GM23338 (cell line): Measurements from ENCODE around the gene FOXP2. TPM values are rescaled to one million over a fixed set of nuclear protein-coding genes. Genes with fewer than 3 reads are reported as not detected.
A peak's percentile ranks its signal among the peaks of the same experiment; 100 is the strongest.

Source experiments
- ATAC-seq: fragments of 200-7000 bp; cut with Tn5 transposase; 3 replicates; pipeline ENCODE4 v1.9.1; 2020
- DNase-seq: peaks from one replicate; pipeline ENCODE4 v3.0.0-alpha.2; 2015; ENCODE audit warnings: low spot score
- H2AFZ ChIP-seq: fragments of 200-600 bp; sonication (generic); 2 replicates; pipeline ENCODE4 v1.8.0; 2016; ENCODE audit warnings: antibody characterized with exemption, mild to moderate bottlenecking, moderate library complexity
- H3F3A ChIP-seq: fragments of 200-600 bp; sonication (generic); replicated peaks from 2 replicates; pipeline ENCODE4 v1.8.0; 2017; ENCODE audit warnings: antibody characterized with exemption, mixed run types, low read depth
- H3K27ac ChIP-seq: fragments of 200-600 bp; sonication (generic); 2 replicates; pipeline ENCODE4 v1.6.1; 2016; ENCODE audit warnings: low read depth
- H3K27me3 ChIP-seq: fragments of 200-600 bp; sonication (generic); 2 replicates; pipeline ENCODE4 v1.8.0; 2016; ENCODE audit warnings: mild to moderate bottlenecking, mixed run types, moderate library complexity; ENCODE audit not compliant: insufficient read depth
- H3K36me3 ChIP-seq: fragments of 200-600 bp; sonication (generic); 2 replicates; pipeline ENCODE4 v1.8.0; 2016; ENCODE audit warnings: mild to moderate bottlenecking; ENCODE audit not compliant: insufficient read depth
- H3K4me1 ChIP-seq: fragments of 200-600 bp; sonication (generic); 2 replicates; pipeline ENCODE4 v1.8.0; 2016; ENCODE audit warnings: mild to moderate bottlenecking, moderate library complexity; ENCODE audit not compliant: insufficient read depth
- H3K4me2 ChIP-seq: fragments of 200-600 bp; sonication (generic); 2 replicates; pipeline ENCODE4 v1.7.1; 2017; ENCODE audit warnings: mixed run types
- H3K4me3 ChIP-seq: fragments of 200-600 bp; sonication (generic); 2 replicates; pipeline ENCODE4 v1.6.1; 2016; ENCODE audit warnings: mixed run types
- H3K79me2 ChIP-seq: fragments of 200-600 bp; sonication (generic); replicated peaks from 2 replicates; pipeline ENCODE4 v1.8.0; 2017; ENCODE audit warnings: mild to moderate bottlenecking; ENCODE audit not compliant: insufficient read depth
- H3K9me2 ChIP-seq: fragments of 200-600 bp; sonication (generic); 2 replicates; pipeline ENCODE4 v1.8.0; 2017; ENCODE audit not compliant: insufficient read depth
- H4K20me1 ChIP-seq: fragments of 200-600 bp; sonication (generic); replicated peaks from 2 replicates; pipeline ENCODE4 v1.8.0; 2017; ENCODE audit warnings: mild to moderate bottlenecking; ENCODE audit not compliant: insufficient read depth
- H3K27ac Mint-ChIP-seq: 2 replicates; pipeline ENCODE4 v1.8.0; 2020; ENCODE audit warnings: inconsistent platforms, mild to moderate bottlenecking, moderate library complexity, mixed read lengths
- H3K27me3 Mint-ChIP-seq: 3 replicates; pipeline ENCODE4 v1.8.0; 2022; ENCODE audit warnings: low read depth, mild to moderate bottlenecking, moderate library complexity, mixed read lengths, inconsistent platforms; ENCODE audit not compliant: insufficient read depth, poor library complexity
- H3K36me3 Mint-ChIP-seq: 3 replicates; pipeline ENCODE4 v1.8.0; 2021; ENCODE audit warnings: low read depth, mild to moderate bottlenecking, inconsistent platforms, moderate library complexity, mixed read lengths
- H3K4me1 Mint-ChIP-seq: 3 replicates; pipeline ENCODE4 v1.8.0; 2020; ENCODE audit warnings: mild to moderate bottlenecking, inconsistent platforms, mixed read lengths
- H3K4me3 Mint-ChIP-seq: 3 replicates; pipeline ENCODE4 v1.8.0; 2021; ENCODE audit warnings: moderate library complexity, mild to moderate bottlenecking, inconsistent platforms, mixed read lengths
- H3K9me3 Mint-ChIP-seq: 3 replicates; pipeline ENCODE4 v1.8.0; 2020; ENCODE audit warnings: moderate library complexity, mild to moderate bottlenecking, inconsistent platforms, mixed read lengths
- CREB1 ChIP-seq: fragments of 250-450 bp; sonication (Bioruptor Pico); IDR thresholded peaks from 2 replicates; pipeline ENCODE4 v1.5.0; 2020; ENCODE audit warnings: low read depth, mild to moderate bottlenecking, moderate library complexity
- CTCF ChIP-seq, 2 experiments: fragments of 200-600 bp in 1 of 2; sonication (generic) in 1 of 2; conservative IDR thresholded peaks; 2 replicates each; pipeline versions ENCODE4 v1.5.1 to v1.6.1; 2016 to 2017; ENCODE audit warnings: antibody characterized with exemption in 2 of 2, low read depth in 2 of 2, mild to moderate bottlenecking in 2 of 2, moderate library complexity in 1 of 2
- ETS1 ChIP-seq: IDR thresholded peaks from 2 replicates; pipeline ENCODE4 v1.6.1; 2016; ENCODE audit warnings: antibody characterized with exemption
- EZH2 ChIP-seq: fragments of 200-600 bp; sonication (generic); IDR thresholded peaks from one replicate; pipeline ENCODE4 v1.8.0; 2017; ENCODE audit warnings: antibody characterized with exemption, mild to moderate bottlenecking, low read depth; ENCODE audit not compliant: unreplicated experiment
- EZH2phosphoT487 ChIP-seq: fragments of 200-600 bp; sonication (generic); IDR thresholded peaks from one replicate; pipeline ENCODE4 v1.8.1; 2018; ENCODE audit warnings: antibody characterized with exemption; ENCODE audit not compliant: unreplicated experiment
- JUNB ChIP-seq: IDR thresholded peaks from one replicate; pipeline ENCODE4 v1.6.1; 2016; ENCODE audit warnings: antibody characterized with exemption; ENCODE audit not compliant: unreplicated experiment
- NANOG ChIP-seq: IDR thresholded peaks from 2 replicates; pipeline ENCODE4 v1.6.1; 2016; ENCODE audit warnings: antibody characterized with exemption, borderline replicate concordance
- POLR2AphosphoS5 ChIP-seq: IDR thresholded peaks from 2 replicates; pipeline ENCODE4 v1.6.1; 2016; ENCODE audit warnings: antibody characterized with exemption, low read depth
- REST ChIP-seq: IDR thresholded peaks from one replicate; pipeline ENCODE4 v1.6.1; 2018; ENCODE audit warnings: antibody characterized with exemption; ENCODE audit not compliant: unreplicated experiment
- STAT1 ChIP-seq: IDR thresholded peaks from one replicate; pipeline ENCODE4 v1.6.1; 2016; ENCODE audit warnings: antibody characterized with exemption; ENCODE audit not compliant: unreplicated experiment
- ZNF114 ChIP-seq: fragments of 250-450 bp; sonication (Bioruptor Pico); IDR thresholded peaks from 2 replicates; pipeline ENCODE4 v1.5.0; 2020; ENCODE audit warnings: mild to moderate bottlenecking, moderate library complexity
- ZNF331 ChIP-seq: fragments of 250-450 bp; sonication (Bioruptor Pico); IDR thresholded peaks from 2 replicates; pipeline ENCODE4 v1.5.0; 2020; ENCODE audit warnings: low read depth, mild to moderate bottlenecking, moderate library complexity
- ZNF462 ChIP-seq: fragments of 250-450 bp; sonication (Bioruptor Pico); IDR thresholded peaks from 2 replicates; pipeline ENCODE4 v1.5.0; 2020; ENCODE audit warnings: mild to moderate bottlenecking, moderate library complexity
- polyA plus RNA-seq: library from polyadenylated mRNA; unstranded; fragments of >200 nt; fragmentation: Nextera tagmentation; extraction: Ambion mirVana; gene quantifications from 2 replicates; pipeline ENCODE4 v1.2.1, GENCODE V29; 2016
- total RNA-seq: library from RNA; depleted of rRNA; stranded (reverse); fragments of >200 nt; shearing (Covaris generic); gene quantifications from 2 replicates; pipeline ENCODE4 v1.2.3, GENCODE V29; 2014

FOXP2 gene
- total and polyA plus RNA-seq, 2 experiments from 2014 or later = 0.03 to 0.24 TPM

GRCh38 chr7:114548081-114548980, 133.7 kb downstream of the FOXP2 start:
- Histone ChIP-seq H3K9me2 (no peaks in the 10 kb centered on the region), H2AFZ (0 out of 2 replicates have a peak overlapping the region, but pooled peaks have one; percentile 30), H3K27ac (no peak overlapping the region), H3K4me2 (no peak overlapping the region), H3K4me3 (no peak overlapping the region), H3K79me2 (no peaks in the 10 kb centered on the region), H3K36me3 (no peaks in the 10 kb centered on the region), H4K20me1 (no peaks in the 10 kb centered on the region), H3K27me3 (no peaks in the 10 kb centered on the region), H3F3A (no peaks in the 10 kb centered on the region), H3K4me1 (no peaks in the 10 kb centered on the region)
- no peak for DNase-seq
- Mint-ChIP-seq H3K4me3 (no peak overlapping the region), H3K36me3 (no peaks in the 10 kb centered on the region), H3K9me3 (no peaks in the 10 kb centered on the region), H3K27ac (no peak overlapping the region), H3K27me3 (no peaks in the 10 kb centered on the region), H3K4me1 (no peaks in the 10 kb centered on the region)
- TF ChIP-seq EZH2phosphoT487 (no peak), POLR2AphosphoS5 (no peak), NANOG (no peak), CREB1 (no peak), JUNB (no peak), REST (no peak), ZNF462 (CRISPR knock-in tag) (no peak), ZNF114 (CRISPR knock-in tag) (no peak), EZH2 (no peak), ETS1 (no peak), CTCF (conservative IDR thresholded peaks at IDR 0.05; ENCODE audit: low read depth in 2 of 2) (no peak), ZNF331 (CRISPR knock-in tag) (no peak), STAT1 (no peak)
- no peak for ATAC-seq
